Loucy (cell line): ENCODE results near the gene RPL31.

Experiments used
- EZH2phosphoT487 ChIP-seq: fragments of 200-600 bp; IDR thresholded peaks from 2 replicates; pipeline ENCODE4 v1.6.1; 2018; ENCODE audit warnings: antibody characterized with exemption, mild to moderate bottlenecking, moderate library complexity, borderline replicate concordance
- TF ChIP-seq, protein P1 (sequence below): fragments of 200-600 bp; sonication (generic); conservative IDR thresholded peaks from 2 replicates; pipeline ENCODE4 v1.5.1; 2014; ENCODE audit warnings: mild to moderate bottlenecking, antibody characterized with exemption, low read length

GRCh38 chr2:101011152-101011551 is 9.1 kb downstream of the RPL31 start:
- TF ChIP-seq, protein P1, sequence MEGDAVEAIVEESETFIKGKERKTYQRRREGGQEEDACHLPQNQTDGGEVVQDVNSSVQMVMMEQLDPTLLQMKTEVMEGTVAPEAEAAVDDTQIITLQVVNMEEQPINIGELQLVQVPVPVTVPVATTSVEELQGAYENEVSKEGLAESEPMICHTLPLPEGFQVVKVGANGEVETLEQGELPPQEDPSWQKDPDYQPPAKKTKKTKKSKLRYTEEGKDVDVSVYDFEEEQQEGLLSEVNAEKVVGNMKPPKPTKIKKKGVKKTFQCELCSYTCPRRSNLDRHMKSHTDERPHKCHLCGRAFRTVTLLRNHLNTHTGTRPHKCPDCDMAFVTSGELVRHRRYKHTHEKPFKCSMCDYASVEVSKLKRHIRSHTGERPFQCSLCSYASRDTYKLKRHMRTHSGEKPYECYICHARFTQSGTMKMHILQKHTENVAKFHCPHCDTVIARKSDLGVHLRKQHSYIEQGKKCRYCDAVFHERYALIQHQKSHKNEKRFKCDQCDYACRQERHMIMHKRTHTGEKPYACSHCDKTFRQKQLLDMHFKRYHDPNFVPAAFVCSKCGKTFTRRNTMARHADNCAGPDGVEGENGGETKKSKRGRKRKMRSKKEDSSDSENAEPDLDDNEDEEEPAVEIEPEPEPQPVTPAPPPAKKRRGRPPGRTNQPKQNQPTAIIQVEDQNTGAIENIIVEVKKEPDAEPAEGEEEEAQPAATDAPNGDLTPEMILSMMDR, result no peak
- TF ChIP-seq EZH2phosphoT487, result no peak
